Measurements from ENCODE around the gene ZNF639. TPM values are rescaled to one million over a fixed set of nuclear protein-coding genes. Genes with fewer than 3 reads are reported as not detected.

Gene ZNF639
- total and polyA plus RNA-seq, 9 of the 15 experiments (the other 6 are each of a cell fraction or from before 2014, with no cell fraction given), result 17.6 to 88.1 (median 53.7) TPM

- TF ChIP-seq GATA2 (CRISPR knock-in tag; IDR thresholded peaks at IDR 0.05), result peak; percentile 65
- TF ChIP-seq NFE2L1 (tag; IDR thresholded peaks at IDR 0.05; ENCODE audit: borderline replicate concordance, low read depth), result 0 out of 2 replicates have a peak, but pooled peaks have one; percentile 51
- TF ChIP-seq ARID1B (IDR thresholded peaks at IDR 0.05), result peak; percentile 60
- peak; percentile 100 for TF ChIP-seq ZNF316 (IDR thresholded peaks at IDR 0.05)
- no peak for TF ChIP-seq FOXM1 (IDR thresholded peaks at IDR 0.05; ENCODE audit: low read depth)
- TF ChIP-seq FOXM1 (CRISPR knock-in tag; IDR thresholded peaks at IDR 0.05; ENCODE audit: low read depth), result no peak
- TF ChIP-seq PHF8 (IDR thresholded peaks at IDR 0.05; ENCODE audit: borderline replicate concordance, low read length), result no peak
- peak; percentile 79 for TF ChIP-seq PKNOX1 (IDR thresholded peaks at IDR 0.05)
- no peak for TF ChIP-seq ZNF274 (IDR thresholded peaks at IDR 0.05; ENCODE audit: borderline replicate concordance, low read depth, low read length)
- no peak for TF ChIP-seq NEUROD1 (IDR thresholded peaks at IDR 0.05; ENCODE audit: borderline replicate concordance, low read depth, low read length, partially characterized antibody)
- TF ChIP-seq ZNF347 (CRISPR knock-in tag; IDR thresholded peaks at IDR 0.05; ENCODE audit: low read depth), result no peak
- no peak for TF ChIP-seq KLF1 (tag; IDR thresholded peaks at IDR 0.05)
- TF ChIP-seq ZNF398 (CRISPR knock-in tag; IDR thresholded peaks at IDR 0.05), result no peak
Observed at GRCh38 chr3:179288845-179289244, 34.0 kb upstream of the ZNF639 start (continued).

Measured in K562 (cell line).